HG02759 (cell line): Measurements from ENCODE around the gene VWA8.
A peak's percentile ranks its signal among the peaks of the same experiment; 100 is the strongest.
"Not testable (repeated sequence)": the region's sequence is repeated elsewhere in the genome, so short reads cannot be mapped to it uniquely, and the experiment has no call there.

Source experiments
- ATAC-seq: cut with Tn5 transposase; IDR thresholded peaks from one replicate; pipeline ENCODE4 v1.9.1; 2021; ENCODE audit warnings: mild to moderate bottlenecking, moderate library complexity; ENCODE audit not compliant: unreplicated experiment

VWA8 gene

GRCh38 chr13:41928323-41928722 is 32.6 kb downstream of the VWA8 start:
- no peak for ATAC-seq

- ATAC-seq, result no peak
Measured at GRCh38 chr13:41925014-41925413, 35.9 kb downstream of the VWA8 start.

GRCh38 chr13:41922894-41923293 is 38.0 kb downstream of the VWA8 start:
- not testable (repeated sequence) for ATAC-seq

GRCh38 chr13:41919741-41920487 is 41.0 kb downstream of the VWA8 start:
- no peak for ATAC-seq

- no peak for ATAC-seq
Measured at GRCh38 chr13:41919031-41919740, 41.7 kb downstream of the VWA8 start.

- ATAC-seq, result no peak
Measured at GRCh38 chr13:41917641-41918040, 43.3 kb downstream of the VWA8 start.

- peak; percentile 94 for ATAC-seq
Measured at GRCh38 chr13:41916173-41916954, 44.5 kb downstream of the VWA8 start.

GRCh38 chr13:41915081-41915480 is 45.8 kb downstream of the VWA8 start:
- ATAC-seq, result no peak

GRCh38 chr13:41914552-41914951 is 46.4 kb downstream of the VWA8 start:
- no peak for ATAC-seq

GRCh38 chr13:41909506-41909905 is 51.4 kb downstream of the VWA8 start:
- ATAC-seq, result no peak

GRCh38 chr13:41905600-41906254 is 55.2 kb downstream of the VWA8 start:
- peak; percentile 79 for ATAC-seq

- no peak for ATAC-seq
Measured at GRCh38 chr13:41900918-41901317, 60.0 kb downstream of the VWA8 start.

- ATAC-seq, result not testable (repeated sequence)
Measured at GRCh38 chr13:41898411-41898810, 62.5 kb downstream of the VWA8 start.

- ATAC-seq, result no peak
Measured at GRCh38 chr13:41897126-41897525, 63.8 kb downstream of the VWA8 start.

- ATAC-seq, result no peak
Measured at GRCh38 chr13:41895478-41895877, 65.4 kb downstream of the VWA8 start.

GRCh38 chr13:41891119-41891518 is 69.8 kb downstream of the VWA8 start:
- no peak for ATAC-seq

GRCh38 chr13:41883147-41883546 is 77.8 kb downstream of the VWA8 start:
- ATAC-seq, result no peak

GRCh38 chr13:41881890-41882289 is 79.0 kb downstream of the VWA8 start:
- ATAC-seq, result not testable (repeated sequence)

- ATAC-seq, result no peak
Measured at GRCh38 chr13:41880966-41881365, 79.9 kb downstream of the VWA8 start.

GRCh38 chr13:41864658-41865057 is 96.3 kb downstream of the VWA8 start:
- ATAC-seq, result no peak

- ATAC-seq, result not testable (repeated sequence)
Measured at GRCh38 chr13:41862659-41863058, 98.2 kb downstream of the VWA8 start.
